Measurements from ENCODE around the gene U2AF1L4. TPM values are rescaled to one million over a fixed set of nuclear protein-coding genes. Genes with fewer than 3 reads are reported as not detected.

The U2AF1L4 gene
- total RNA-seq = 4.8 and 6.1 TPM in 2 replicates

GRCh38 chr19:35745328-35746086 is at the start of gene U2AF1L4, which contains the start of gene PSENEN:
U2AF1L4 (minus strand) TSS chr19:35745418; CDS start chr19:35745391, 27 bp downstream.
PSENEN (plus strand) TSS chr19:35745651; CDS start chr19:35745931, 280 bp downstream.

DNA sequence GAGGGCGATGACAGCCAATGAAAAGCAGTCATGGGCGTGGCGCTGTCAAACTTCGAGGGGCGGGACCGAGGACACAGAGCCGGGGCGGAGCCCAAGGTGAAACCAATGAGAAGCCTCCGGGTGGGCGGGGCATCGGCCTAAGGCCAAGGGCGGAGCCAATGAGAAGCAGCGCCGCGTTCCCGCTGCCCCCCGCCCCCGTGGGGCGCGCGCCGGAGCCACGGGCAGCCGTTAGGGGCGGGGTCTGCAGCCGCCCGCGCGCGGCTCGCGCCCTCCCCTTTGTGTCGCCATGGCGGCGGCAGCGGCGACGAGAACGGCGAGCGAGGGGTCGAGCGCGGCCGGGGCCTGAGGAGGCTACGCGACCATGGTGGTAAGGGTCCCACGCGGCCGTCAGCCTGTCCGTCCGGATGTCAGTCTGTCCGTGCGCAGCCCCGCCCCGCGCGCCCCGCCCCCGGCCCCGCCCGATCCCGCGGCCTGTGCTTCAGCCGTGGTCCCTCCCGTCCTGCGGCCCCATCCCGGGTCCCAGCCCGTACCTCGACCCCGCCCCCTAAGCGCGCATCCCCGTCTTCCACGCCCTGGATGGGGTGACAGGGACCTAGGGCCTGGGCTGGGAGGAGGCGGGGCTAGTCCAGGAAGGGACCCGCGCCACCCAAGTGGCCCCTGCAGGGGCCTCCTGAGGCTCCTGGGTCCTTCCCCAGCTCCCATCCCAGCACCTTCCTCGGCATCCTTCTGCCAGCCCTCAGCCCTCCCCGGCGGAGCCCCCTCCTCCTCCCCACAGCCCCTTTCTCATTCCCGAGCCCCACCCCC is 30.3 kb upstream of the U2AF1L4 start, which contains the start of gene ARHGAP33:
ARHGAP33 (plus strand) TSS at position 267 of the 804 bp plus-strand sequence; CDS start at position 362, 95 bp downstream.

DNA sequence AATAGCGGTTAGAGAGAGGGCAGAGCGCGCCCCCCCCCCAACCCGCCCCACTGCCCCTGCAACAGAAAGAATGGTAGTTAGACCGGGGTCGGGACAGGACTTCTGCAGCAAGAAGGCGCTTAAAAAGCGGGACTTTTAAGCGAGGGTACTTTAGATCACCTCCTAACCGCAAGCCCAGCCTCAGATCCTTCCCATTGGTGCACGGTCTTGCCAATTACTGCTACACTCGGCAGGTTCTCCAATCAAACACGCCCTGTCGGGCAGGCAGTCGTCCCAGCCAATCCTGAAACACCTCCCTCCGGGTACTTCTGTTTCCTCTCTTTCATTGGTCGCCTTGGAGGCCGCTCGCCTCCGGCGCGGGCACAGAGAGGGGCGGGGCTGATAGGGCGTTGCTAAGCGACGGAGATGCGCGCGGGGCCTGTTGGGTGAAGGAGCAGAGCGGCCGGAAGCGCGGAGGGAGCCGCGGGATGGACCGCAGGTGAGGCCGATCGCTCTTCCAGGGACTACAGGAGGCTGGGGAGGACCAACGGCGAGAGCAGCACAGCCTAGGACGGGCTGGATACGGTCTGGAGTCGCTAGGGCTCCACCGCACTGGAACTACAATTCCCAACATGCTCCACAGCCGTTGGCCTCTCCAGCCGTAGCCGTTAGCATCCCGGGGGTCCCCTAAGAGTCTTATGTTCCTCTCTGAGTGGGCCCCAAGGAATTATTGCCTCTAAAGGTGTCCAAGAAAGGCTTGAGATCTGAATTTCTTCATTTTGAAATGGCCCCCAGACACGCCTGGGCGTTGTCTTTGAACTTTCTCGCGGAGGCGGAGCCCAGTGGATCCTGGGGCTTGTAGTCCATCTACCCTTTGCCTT is 12.8 kb upstream of the U2AF1L4 start, which contains the start of gene PROSER3:
PROSER3 (plus strand) TSS at position 428 of the 860 bp plus-strand sequence; CDS start at position 468, 40 bp downstream.

GRCh38 chr19:35756377-35757230 is 11.4 kb upstream of the U2AF1L4 start, which contains the start of gene HSPB6:
HSPB6 (minus strand) TSS chr19:35757029; CDS start chr19:35757008, 21 bp downstream.

GRCh38 chr19:35748106-35749020 is 3.1 kb upstream of the U2AF1L4 start, which contains the start of gene LIN37:
LIN37 (plus strand) TSS chr19:35748576; CDS start chr19:35748725, 149 bp downstream.

GRCh38 chr19:35742121-35742724 is 3.0 kb downstream of the U2AF1L4 start, which contains the start of gene IGFLR1:
IGFLR1 (minus strand) TSS chr19:35742452; CDS start chr19:35741180, 1,272 bp downstream.

GRCh38 chr19:35717665-35718344 is 27.4 kb downstream of the U2AF1L4 start, which contains the start of gene KMT2B:
KMT2B (plus strand) TSS chr19:35718003; CDS start chr19:35718019, 16 bp downstream.

GRCh38 chr19:35704218-35704617 is 41.0 kb downstream of the U2AF1L4 start, which contains the start of gene ZBTB32:
ZBTB32 (plus strand) TSS chr19:35704558; CDS start chr19:35714627, 10,069 bp downstream.

Other genes with a start within 250 kb of the U2AF1L4 start
- gene DMKN, start 231.8 kb downstream of the U2AF1L4 start, total RNA-seq = 11.0 and 12.1 TPM in 2 replicates
- gene SBSN, start 217.1 kb downstream of the U2AF1L4 start, total RNA-seq = 1.4 and 3.9 TPM in 2 replicates
- not detected in 2 replicates for gene GAPDHS, start 212.0 kb downstream of the U2AF1L4 start, total RNA-seq
- gene TMEM147, start 199.8 kb downstream of the U2AF1L4 start, total RNA-seq = 94.5 and 116 TPM in 2 replicates
- not detected in 2 replicates for gene ATP4A, start 181.8 kb downstream of the U2AF1L4 start, total RNA-seq
- gene PMIS2, start 159.2 kb downstream of the U2AF1L4 start, total RNA-seq = not detected in 2 replicates
- gene HAUS5, start 132.7 kb downstream of the U2AF1L4 start, total RNA-seq = 14.9 and 19.6 TPM in 2 replicates
- 92.3 and 98.7 TPM in 2 replicates for gene RBM42, start 116.4 kb downstream of the U2AF1L4 start, total RNA-seq
- 1.4 TPM in 1 of 2 replicates, not detected in the other for gene ETV2, start 103.7 kb downstream of the U2AF1L4 start, total RNA-seq
- gene COX6B1, start 97.1 kb downstream of the U2AF1L4 start, total RNA-seq = 630 and 856 TPM in 2 replicates
- not detected in 2 replicates for gene UPK1A, start 78.9 kb downstream of the U2AF1L4 start, total RNA-seq
- gene ZBTB32, start 40.9 kb downstream of the U2AF1L4 start, total RNA-seq = not detected in 2 replicates
- 7.5 and 9.7 TPM in 2 replicates for gene KMT2B, start 27.4 kb downstream of the U2AF1L4 start, total RNA-seq
- gene IGFLR1, start 3.0 kb downstream of the U2AF1L4 start, total RNA-seq = 0.29 and 3.9 TPM in 2 replicates
- gene PSENEN, start 233 bp upstream of the U2AF1L4 start, total RNA-seq = 58.7 and 68.6 TPM in 2 replicates
- gene LIN37, start 3.2 kb upstream of the U2AF1L4 start, total RNA-seq = 16.0 and 19.6 TPM in 2 replicates
- gene HSPB6, start 11.6 kb upstream of the U2AF1L4 start, total RNA-seq = 25.7 and 41.2 TPM in 2 replicates
- gene PROSER3, start 12.8 kb upstream of the U2AF1L4 start, total RNA-seq = 10.5 and 11.5 TPM in 2 replicates
- 1.4 and 9.9 TPM in 2 replicates for gene ARHGAP33, start 30.1 kb upstream of the U2AF1L4 start, total RNA-seq
- not detected in 2 replicates for gene PRODH2, start 67.4 kb upstream of the U2AF1L4 start, total RNA-seq
- not detected in 2 replicates for gene NPHS1, start 107.1 kb upstream of the U2AF1L4 start, total RNA-seq
- gene KIRREL2, start 111.5 kb upstream of the U2AF1L4 start, total RNA-seq = 0.86 TPM in 1 of 2 replicates, not detected in the other
- gene APLP1, start 123.2 kb upstream of the U2AF1L4 start, total RNA-seq = 18.4 and 45.8 TPM in 2 replicates
- gene NFKBID, start 155.1 kb upstream of the U2AF1L4 start, total RNA-seq = 3.7 and 7.1 TPM in 2 replicates
- gene HCST, start 157.1 kb upstream of the U2AF1L4 start, total RNA-seq = not detected in 2 replicates
- not detected in 2 replicates for gene TYROBP, start 162.9 kb upstream of the U2AF1L4 start, total RNA-seq
- 2.6 and 3.2 TPM in 2 replicates for gene LRFN3, start 191.0 kb upstream of the U2AF1L4 start, total RNA-seq
- 20.4 and 34.9 TPM in 2 replicates for gene SDHAF1, start 249.8 kb upstream of the U2AF1L4 start, total RNA-seq

All from myometrial cell (primary cell).